Gastrocnemius medialis (tissue), 4 donors: Measurements from ENCODE around the gene UCN3.

Experiments used
- CTCF ChIP-seq, 5 experiments: fragments of 450-650 bp in 3 of 5; fragments of 200-600 bp in 2 of 5; sonication (generic) in 2 of 5; IDR thresholded peaks in 4 of 5; conservative IDR thresholded peaks in 1 of 5; 1 replicate in 4 of 5; 2 replicates in 1 of 5; pipeline ENCODE4 v1.5.1; 2016 to 2019; ENCODE audit warnings: antibody characterized with exemption in 5 of 5, mild to moderate bottlenecking in 3 of 5, moderate library complexity in 3 of 5
- POLR2A ChIP-seq, 2 donors: fragments of 450-650 bp; IDR thresholded peaks; one replicate each; pipeline ENCODE4 v1.6.1; 2017; ENCODE audit warnings: antibody characterized with exemption in 2 of 2, mild to moderate bottlenecking in 2 of 2, moderate library complexity in 2 of 2

DNA sequence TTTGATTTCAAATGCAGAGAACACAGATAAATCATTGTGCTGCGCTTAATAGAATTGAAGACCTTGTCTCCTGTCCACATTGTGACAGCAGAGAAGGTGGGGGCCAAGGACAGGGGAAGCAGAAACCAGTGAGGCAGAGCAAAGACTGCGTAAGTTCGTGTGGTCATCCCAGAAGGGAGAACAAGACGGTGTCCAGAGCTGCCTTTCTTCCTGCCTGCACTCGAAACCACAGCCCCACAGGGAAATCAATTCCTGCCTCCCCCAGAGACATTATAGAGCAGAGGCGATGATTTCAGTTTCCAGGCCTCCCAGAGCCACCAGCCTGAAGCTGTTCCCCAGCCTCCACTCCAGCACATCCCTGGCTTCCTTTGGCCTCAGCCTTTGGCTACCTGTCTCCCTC, 39.7 kb upstream of the UCN3 start:
- no peak for TF ChIP-seq CTCF (IDR thresholded peaks at IDR 0.05 in 4 of 5, conservative IDR thresholded peaks at IDR 0.05 in 1 of 5)
- no peak for TF ChIP-seq POLR2A (IDR thresholded peaks at IDR 0.05)
